ENCODE results near the gene EPS15.

DNA sequence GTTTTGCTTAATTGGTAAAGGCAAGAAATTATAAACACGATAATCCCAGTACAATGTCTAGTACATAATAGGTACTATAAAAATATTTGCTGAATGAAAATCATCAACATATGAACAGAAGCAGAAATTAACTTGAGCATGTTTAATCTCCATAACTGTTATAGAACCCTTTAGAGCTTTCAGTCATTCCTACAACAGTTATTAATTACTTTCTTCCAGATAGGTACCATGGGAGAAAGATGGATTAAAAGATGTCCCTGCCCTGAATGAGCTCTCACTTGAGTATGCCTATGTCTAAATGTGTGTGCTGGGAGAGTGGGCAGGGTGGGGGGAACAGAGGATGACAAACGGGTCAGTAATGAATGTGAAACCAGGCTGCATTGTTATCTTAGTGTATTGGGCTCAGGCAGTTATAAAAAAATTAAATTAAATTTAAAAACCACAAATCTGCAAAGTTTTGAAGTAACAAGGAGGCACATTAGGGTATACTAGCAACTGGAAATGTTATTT, 2.4 kb downstream of the EPS15 start:
- TF ChIP-seq, protein P1, sequence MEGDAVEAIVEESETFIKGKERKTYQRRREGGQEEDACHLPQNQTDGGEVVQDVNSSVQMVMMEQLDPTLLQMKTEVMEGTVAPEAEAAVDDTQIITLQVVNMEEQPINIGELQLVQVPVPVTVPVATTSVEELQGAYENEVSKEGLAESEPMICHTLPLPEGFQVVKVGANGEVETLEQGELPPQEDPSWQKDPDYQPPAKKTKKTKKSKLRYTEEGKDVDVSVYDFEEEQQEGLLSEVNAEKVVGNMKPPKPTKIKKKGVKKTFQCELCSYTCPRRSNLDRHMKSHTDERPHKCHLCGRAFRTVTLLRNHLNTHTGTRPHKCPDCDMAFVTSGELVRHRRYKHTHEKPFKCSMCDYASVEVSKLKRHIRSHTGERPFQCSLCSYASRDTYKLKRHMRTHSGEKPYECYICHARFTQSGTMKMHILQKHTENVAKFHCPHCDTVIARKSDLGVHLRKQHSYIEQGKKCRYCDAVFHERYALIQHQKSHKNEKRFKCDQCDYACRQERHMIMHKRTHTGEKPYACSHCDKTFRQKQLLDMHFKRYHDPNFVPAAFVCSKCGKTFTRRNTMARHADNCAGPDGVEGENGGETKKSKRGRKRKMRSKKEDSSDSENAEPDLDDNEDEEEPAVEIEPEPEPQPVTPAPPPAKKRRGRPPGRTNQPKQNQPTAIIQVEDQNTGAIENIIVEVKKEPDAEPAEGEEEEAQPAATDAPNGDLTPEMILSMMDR (conservative IDR thresholded peaks at IDR 0.05; ENCODE audit: low read length): no peak
- no peak for TF ChIP-seq EZH2phosphoT487 (IDR thresholded peaks at IDR 0.05; ENCODE audit: borderline replicate concordance)

Measured in Loucy (cell line).